A172 (cell line): Measurements from ENCODE around the gene PYY. TPM values are rescaled to one million over a fixed set of nuclear protein-coding genes. Genes with fewer than 3 reads are reported as not detected.
"Not testable (repeated sequence)": the region's sequence is repeated elsewhere in the genome, so short reads cannot be mapped to it uniquely, and the experiment has no call there.

Source experiments
- DNase-seq: peaks from one replicate; pipeline ENCODE4 v3.0.0-alpha.2; 2015; ENCODE audit warnings: low spot score
- total RNA-seq: library from RNA; depleted of rRNA; stranded (reverse); fragments of >200 nt; shearing (Covaris generic); gene quantifications from 2 replicates; pipeline ENCODE4 v1.2.3, GENCODE V29; 2014

Gene PYY
- total RNA-seq, 1 experiment from 2014 or later, result not detected

GRCh38 chr17:43979011-43979410 is 25.3 kb upstream of the PYY start:
- no peak for DNase-seq

GRCh38 chr17:43978078-43978477 is 24.3 kb upstream of the PYY start:
- DNase-seq, result no peak

GRCh38 chr17:43976963-43977837 is 23.5 kb upstream of the PYY start:
- DNase-seq, result no peak

- DNase-seq, result no peak
Observed at GRCh38 chr17:43975898-43976297, 22.2 kb upstream of the PYY start.

GRCh38 chr17:43974382-43975266 is 20.9 kb upstream of the PYY start:
- no peak for DNase-seq

- not testable (repeated sequence) for DNase-seq
Observed at GRCh38 chr17:43972444-43973212, 18.9 kb upstream of the PYY start.

- not testable (repeated sequence) for DNase-seq
Observed at GRCh38 chr17:43971436-43971835, 17.7 kb upstream of the PYY start.

- no peak for DNase-seq
Observed at GRCh38 chr17:43970366-43970765, 16.6 kb upstream of the PYY start.

- DNase-seq, result no peak
Observed at GRCh38 chr17:43967251-43967875, 13.6 kb upstream of the PYY start.

- DNase-seq, result peak; percentile 67
Observed at GRCh38 chr17:43966276-43966675, 12.5 kb upstream of the PYY start.

GRCh38 chr17:43962479-43962878 is 8.7 kb upstream of the PYY start:
- no peak for DNase-seq

- no peak for DNase-seq
Observed at GRCh38 chr17:43961954-43962353, 8.2 kb upstream of the PYY start.

GRCh38 chr17:43961292-43961691 is 7.6 kb upstream of the PYY start:
- DNase-seq, result not testable (repeated sequence)

GRCh38 chr17:43958748-43959352 is 5.1 kb upstream of the PYY start:
- peak; percentile 49 for DNase-seq

GRCh38 chr17:43956222-43956621 is 2.5 kb upstream of the PYY start:
- DNase-seq, result no peak

GRCh38 chr17:43952724-43953666 is 745 bp downstream of the PYY start:
- no peak for DNase-seq

- DNase-seq, result no peak
Observed at GRCh38 chr17:43952351-43952723, 1.4 kb downstream of the PYY start.

GRCh38 chr17:43951750-43952149 is 2.0 kb downstream of the PYY start:
- DNase-seq, result no peak

- no peak for DNase-seq
Observed at GRCh38 chr17:43950554-43950953, 3.2 kb downstream of the PYY start.

GRCh38 chr17:43949781-43950180 is 4.0 kb downstream of the PYY start:
- no peak for DNase-seq
